ENCODE results near the gene MEG3.

DNA sequence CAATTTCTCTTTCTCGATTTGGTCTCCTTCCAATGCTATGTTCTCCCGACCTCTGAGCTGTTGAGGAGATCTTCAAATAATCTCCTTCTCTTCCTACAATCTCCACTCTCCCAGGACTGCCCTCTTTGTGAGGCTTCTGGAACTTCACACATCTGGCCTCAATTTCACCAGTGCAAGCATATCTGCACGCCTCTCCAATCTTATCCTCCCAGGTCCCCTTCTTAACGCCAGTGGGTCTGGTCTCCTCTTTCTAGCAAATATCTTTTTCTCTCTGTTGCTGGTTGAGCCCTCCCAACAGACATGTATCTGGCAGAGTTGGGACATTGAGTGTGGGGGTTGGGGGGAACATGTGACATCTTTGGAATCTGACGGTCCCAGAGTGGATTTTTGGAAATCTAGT, 59.7 kb downstream of the MEG3 start:
- TF ChIP-seq NFATC4 (CRISPR knock-in tag; IDR thresholded peaks at IDR 0.05): no peak
- TF ChIP-seq, protein P1, sequence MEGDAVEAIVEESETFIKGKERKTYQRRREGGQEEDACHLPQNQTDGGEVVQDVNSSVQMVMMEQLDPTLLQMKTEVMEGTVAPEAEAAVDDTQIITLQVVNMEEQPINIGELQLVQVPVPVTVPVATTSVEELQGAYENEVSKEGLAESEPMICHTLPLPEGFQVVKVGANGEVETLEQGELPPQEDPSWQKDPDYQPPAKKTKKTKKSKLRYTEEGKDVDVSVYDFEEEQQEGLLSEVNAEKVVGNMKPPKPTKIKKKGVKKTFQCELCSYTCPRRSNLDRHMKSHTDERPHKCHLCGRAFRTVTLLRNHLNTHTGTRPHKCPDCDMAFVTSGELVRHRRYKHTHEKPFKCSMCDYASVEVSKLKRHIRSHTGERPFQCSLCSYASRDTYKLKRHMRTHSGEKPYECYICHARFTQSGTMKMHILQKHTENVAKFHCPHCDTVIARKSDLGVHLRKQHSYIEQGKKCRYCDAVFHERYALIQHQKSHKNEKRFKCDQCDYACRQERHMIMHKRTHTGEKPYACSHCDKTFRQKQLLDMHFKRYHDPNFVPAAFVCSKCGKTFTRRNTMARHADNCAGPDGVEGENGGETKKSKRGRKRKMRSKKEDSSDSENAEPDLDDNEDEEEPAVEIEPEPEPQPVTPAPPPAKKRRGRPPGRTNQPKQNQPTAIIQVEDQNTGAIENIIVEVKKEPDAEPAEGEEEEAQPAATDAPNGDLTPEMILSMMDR (IDR thresholded peaks at IDR 0.05): no peak
- no peak for TF ChIP-seq ESRRA (CRISPR knock-in tag; IDR thresholded peaks at IDR 0.05; ENCODE audit: borderline replicate concordance)
- no peak for TF ChIP-seq ZNF121 (CRISPR knock-in tag; IDR thresholded peaks at IDR 0.05)
- TF ChIP-seq, protein P2, sequence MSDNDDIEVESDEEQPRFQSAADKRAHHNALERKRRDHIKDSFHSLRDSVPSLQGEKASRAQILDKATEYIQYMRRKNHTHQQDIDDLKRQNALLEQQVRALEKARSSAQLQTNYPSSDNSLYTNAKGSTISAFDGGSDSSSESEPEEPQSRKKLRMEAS (CRISPR knock-in tag; IDR thresholded peaks at IDR 0.05): no peak
- no peak for TF ChIP-seq TP53 (CRISPR knock-in tag; IDR thresholded peaks at IDR 0.05)
- no peak for TF ChIP-seq ZNF317 (CRISPR knock-in tag; IDR thresholded peaks at IDR 0.05; ENCODE audit: borderline replicate concordance, low read depth)
- TF ChIP-seq, protein P3, sequence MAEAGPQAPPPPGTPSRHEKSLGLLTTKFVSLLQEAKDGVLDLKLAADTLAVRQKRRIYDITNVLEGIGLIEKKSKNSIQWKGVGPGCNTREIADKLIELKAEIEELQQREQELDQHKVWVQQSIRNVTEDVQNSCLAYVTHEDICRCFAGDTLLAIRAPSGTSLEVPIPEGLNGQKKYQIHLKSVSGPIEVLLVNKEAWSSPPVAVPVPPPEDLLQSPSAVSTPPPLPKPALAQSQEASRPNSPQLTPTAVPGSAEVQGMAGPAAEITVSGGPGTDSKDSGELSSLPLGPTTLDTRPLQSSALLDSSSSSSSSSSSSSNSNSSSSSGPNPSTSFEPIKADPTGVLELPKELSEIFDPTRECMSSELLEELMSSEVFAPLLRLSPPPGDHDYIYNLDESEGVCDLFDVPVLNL (CRISPR knock-in tag; IDR thresholded peaks at IDR 0.05; ENCODE audit: borderline replicate concordance, low read depth): no peak
- no peak for TF ChIP-seq ZNF263 (CRISPR knock-in tag; IDR thresholded peaks at IDR 0.05; ENCODE audit: low read depth)
- TF ChIP-seq SMAD3 (CRISPR knock-in tag; IDR thresholded peaks at IDR 0.05; ENCODE audit: borderline replicate concordance): no peak
- TF ChIP-seq, protein P4, sequence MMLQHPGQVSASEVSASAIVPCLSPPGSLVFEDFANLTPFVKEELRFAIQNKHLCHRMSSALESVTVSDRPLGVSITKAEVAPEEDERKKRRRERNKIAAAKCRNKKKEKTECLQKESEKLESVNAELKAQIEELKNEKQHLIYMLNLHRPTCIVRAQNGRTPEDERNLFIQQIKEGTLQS (CRISPR knock-in tag; conservative IDR thresholded peaks at IDR 0.05): no peak
- no peak for TF ChIP-seq SP1 (CRISPR knock-in tag; conservative IDR thresholded peaks at IDR 0.05)
- TF ChIP-seq MXD4 (CRISPR knock-in tag; IDR thresholded peaks at IDR 0.05; ENCODE audit: borderline replicate concordance): no peak
